Measurements from ENCODE around the gene ARHGAP18.

ARHGAP18 gene

GRCh38 chr6:129709769-129710449, at the start of gene ARHGAP18:
ARHGAP18 (minus strand) TSS chr6:129710177; CDS start chr6:129710136, 41 bp downstream.
- peak; percentile 52 to 69 (median 61) for DNase-seq (ENCODE audit: low read depth in 2 of 3, low spot score in 1 of 3)

- no peak for DNase-seq (ENCODE audit: low read depth in 2 of 3, low spot score in 1 of 3)
These were observed 45.8 kb upstream of the ARHGAP18 start for GRCh38 chr6:129755787-129756186.

GRCh38 chr6:129754750-129755149, 44.8 kb upstream of the ARHGAP18 start:
- no peak for DNase-seq (ENCODE audit: low read depth in 2 of 3, low spot score in 1 of 3)

GRCh38 chr6:129753422-129753821, 43.4 kb upstream of the ARHGAP18 start:
- DNase-seq (ENCODE audit: low read depth in 2 of 3, low spot score in 1 of 3), result no peak

- DNase-seq (ENCODE audit: low read depth in 2 of 3, low spot score in 1 of 3), result no peak
These were observed 41.4 kb upstream of the ARHGAP18 start for GRCh38 chr6:129751384-129751783.

- DNase-seq (ENCODE audit: low read depth in 2 of 3, low spot score in 1 of 3), result no peak
These were observed 40.4 kb upstream of the ARHGAP18 start for GRCh38 chr6:129750360-129750759.

GRCh38 chr6:129749749-129750120, 39.8 kb upstream of the ARHGAP18 start:
- DNase-seq (ENCODE audit: low read depth in 2 of 3, low spot score in 1 of 3), result no peak

- DNase-seq (ENCODE audit: low read depth in 2 of 3, low spot score in 1 of 3), result no peak
These were observed 39.1 kb upstream of the ARHGAP18 start for GRCh38 chr6:129748901-129749748.

GRCh38 chr6:129748212-129748900, 38.4 kb upstream of the ARHGAP18 start:
- DNase-seq (ENCODE audit: low read depth in 2 of 3, low spot score in 1 of 3), result peak; percentile 38 to 49 (median 45)

- DNase-seq (ENCODE audit: low read depth in 2 of 3, low spot score in 1 of 3), result no peak
These were observed 37.7 kb upstream of the ARHGAP18 start for GRCh38 chr6:129747588-129748112.

- DNase-seq (ENCODE audit: low read depth in 2 of 3, low spot score in 1 of 3), result no peak
These were observed 34.9 kb upstream of the ARHGAP18 start for GRCh38 chr6:129744880-129745237.

- DNase-seq (ENCODE audit: low read depth in 2 of 3, low spot score in 1 of 3), result no peak
These were observed 34.4 kb upstream of the ARHGAP18 start for GRCh38 chr6:129744201-129744879.

- DNase-seq (ENCODE audit: low read depth in 2 of 3, low spot score in 1 of 3), result no peak
These were observed 30.0 kb upstream of the ARHGAP18 start for GRCh38 chr6:129740013-129740412.

- no peak for DNase-seq (ENCODE audit: low read depth in 2 of 3, low spot score in 1 of 3)
These were observed 26.1 kb upstream of the ARHGAP18 start for GRCh38 chr6:129736105-129736504.

- DNase-seq (ENCODE audit: low read depth in 2 of 3, low spot score in 1 of 3), result no peak
These were observed 23.3 kb upstream of the ARHGAP18 start for GRCh38 chr6:129733290-129733689.

- DNase-seq (ENCODE audit: low read depth in 2 of 3, low spot score in 1 of 3), result no peak
These were observed 22.6 kb upstream of the ARHGAP18 start for GRCh38 chr6:129732542-129732941.

GRCh38 chr6:129732034-129732433, 22.1 kb upstream of the ARHGAP18 start:
- no peak for DNase-seq (ENCODE audit: low read depth in 2 of 3, low spot score in 1 of 3)

GRCh38 chr6:129731428-129731827, 21.5 kb upstream of the ARHGAP18 start:
- DNase-seq (ENCODE audit: low read depth in 2 of 3, low spot score in 1 of 3), result no peak

GRCh38 chr6:129730477-129731165, 20.6 kb upstream of the ARHGAP18 start:
- peak in 1 of 3 donors; percentile 30 for DNase-seq (ENCODE audit: low read depth in 2 of 3, low spot score in 1 of 3)

GRCh38 chr6:129726650-129727049, 16.7 kb upstream of the ARHGAP18 start:
- no peak for DNase-seq (ENCODE audit: low read depth in 2 of 3, low spot score in 1 of 3)

Data from stimulated activated CD4-positive, alpha-beta T cell treated with anti-CD3 and anti-CD28 coated beads, Interleukin-12 subunit alpha, Interleukin-12 subunit beta, amount 100 ng/mL, for 48 hours (primary cell).